ENCODE data around the gene KL.

KL gene

DNA sequence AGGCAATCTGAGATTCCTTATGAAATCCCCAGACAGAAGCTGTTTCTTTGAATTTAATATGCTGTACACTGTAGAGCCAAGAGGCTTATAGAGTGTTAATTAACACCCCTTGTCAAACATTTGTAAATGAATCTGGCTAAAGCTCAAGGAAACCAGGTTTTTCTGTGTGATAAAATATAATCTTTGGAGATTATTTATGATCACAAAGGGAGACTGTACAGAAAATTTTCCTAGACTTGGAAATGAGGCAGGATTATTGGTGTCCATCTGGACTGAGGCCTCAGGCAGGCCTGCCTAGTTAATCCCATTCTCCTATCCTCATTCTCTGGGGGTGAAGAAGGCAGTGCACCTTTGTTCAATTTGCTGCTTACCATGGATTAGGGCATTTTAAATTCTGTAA, 17.8 kb downstream of the KL start:
- intact Hi-C loops (cut with micrococcal nuclease), result no loop called here
- H3K4me1 Mint-ChIP-seq (ENCODE audit: low read depth), result peaks cover 32% of the 10 kb centered on the region
- H3K27me3 Mint-ChIP-seq, result no peaks in the 10 kb centered on the region
- H3K27ac Mint-ChIP-seq, result no peak overlapping the region
- H3K36me3 Mint-ChIP-seq (ENCODE audit: low read depth), result no peaks in the 10 kb centered on the region
- H3K9me3 Mint-ChIP-seq, result no peaks in the 10 kb centered on the region
- no peak overlapping the region for H3K4me3 Mint-ChIP-seq

DNA sequence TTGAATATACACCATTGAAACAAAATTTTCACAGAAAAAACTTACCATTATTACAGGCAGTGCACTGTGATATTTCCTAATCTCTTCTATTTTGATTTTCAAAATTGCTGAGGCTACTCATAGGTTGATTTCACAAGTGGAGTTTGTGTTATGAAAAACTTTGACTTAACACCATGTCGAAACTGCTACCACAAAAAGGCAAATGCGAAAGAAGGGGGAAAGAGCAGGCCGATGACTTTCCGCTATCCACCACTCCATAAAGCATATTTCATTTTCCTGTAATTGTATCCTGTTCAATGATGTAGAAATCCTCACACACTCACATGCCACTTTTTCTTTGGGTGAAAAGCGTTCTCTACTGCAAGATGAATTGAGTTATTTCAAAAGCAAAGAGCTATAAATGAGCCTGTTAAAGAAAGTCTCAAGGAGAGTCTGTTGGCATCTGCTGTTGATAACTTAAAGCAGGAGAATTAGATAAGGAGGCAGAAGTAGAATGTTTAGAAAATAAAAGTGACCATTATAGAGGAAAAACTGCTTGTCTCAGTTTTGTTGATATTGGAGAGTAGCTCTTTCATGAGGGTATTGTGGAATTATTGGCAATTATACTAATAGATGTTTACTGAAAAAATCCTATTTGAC, 18.8 kb downstream of the KL start:
- Mint-ChIP-seq H3K4me1 (ENCODE audit: low read depth) (peaks cover 39% of the 10 kb centered on the region), H3K27ac (no peak overlapping the region), H3K9me3 (no peaks in the 10 kb centered on the region), H3K27me3 (no peaks in the 10 kb centered on the region), H3K4me3 (no peak overlapping the region), H3K36me3 (ENCODE audit: low read depth) (no peaks in the 10 kb centered on the region)
- intact Hi-C loops (cut with micrococcal nuclease), result no loop called here

DNA sequence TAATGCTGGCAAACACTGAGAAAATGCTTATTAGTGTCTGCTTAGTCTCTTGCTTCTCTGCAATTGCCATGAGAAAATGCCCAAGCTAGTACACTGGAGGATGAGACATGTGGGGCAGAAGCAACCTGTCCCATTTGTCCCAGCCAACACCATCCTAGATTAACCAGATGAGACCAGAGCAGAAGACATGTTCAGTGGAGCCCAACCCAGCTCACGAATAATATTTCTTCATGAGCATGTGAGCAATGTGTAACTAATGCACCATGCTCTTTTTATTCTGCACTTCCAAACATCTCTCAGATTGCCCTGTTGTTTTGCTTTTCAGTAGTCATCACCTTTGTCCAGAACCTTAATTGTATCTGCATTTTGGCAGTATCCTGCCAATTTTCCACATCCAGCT, 21.4 kb downstream of the KL start:
- H3K4me3 Mint-ChIP-seq, result no peak overlapping the region
- H3K36me3 Mint-ChIP-seq (ENCODE audit: low read depth), result no peaks in the 10 kb centered on the region
- no peak overlapping the region for H3K27ac Mint-ChIP-seq
- H3K27me3 Mint-ChIP-seq, result no peaks in the 10 kb centered on the region
- H3K9me3 Mint-ChIP-seq, result no peaks in the 10 kb centered on the region
- intact Hi-C loops (cut with micrococcal nuclease), result no loop called here
- H3K4me1 Mint-ChIP-seq (ENCODE audit: low read depth), result peaks cover 30% of the 10 kb centered on the region

DNA sequence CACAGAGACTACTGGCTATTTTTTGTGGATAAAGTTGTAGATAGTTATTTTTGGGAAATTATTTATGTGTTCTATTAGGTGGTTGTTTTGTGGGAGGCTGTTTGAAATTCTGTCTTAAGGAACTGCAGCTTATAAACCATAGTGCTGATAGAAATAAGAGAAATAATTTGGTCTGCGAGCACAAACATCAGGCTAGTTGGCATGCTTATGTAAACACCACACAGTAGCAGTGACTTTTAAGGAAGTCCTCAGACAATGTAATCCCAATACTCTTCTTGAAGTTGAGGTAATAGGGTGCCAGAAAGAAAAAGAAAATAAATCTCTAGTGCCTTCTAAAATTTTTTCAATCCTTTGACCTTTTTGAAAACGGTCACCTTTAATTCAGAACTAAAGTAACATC, 23.9 kb downstream of the KL start:
- Mint-ChIP-seq H3K4me1 (ENCODE audit: low read depth) (peaks cover 15% of the 10 kb centered on the region), H3K9me3 (no peaks in the 10 kb centered on the region), H3K36me3 (ENCODE audit: low read depth) (no peaks in the 10 kb centered on the region), H3K27ac (no peak overlapping the region), H3K27me3 (peaks cover 2% of the 10 kb centered on the region), H3K4me3 (no peak overlapping the region)
- intact Hi-C loops (cut with micrococcal nuclease), result no loop called here

DNA sequence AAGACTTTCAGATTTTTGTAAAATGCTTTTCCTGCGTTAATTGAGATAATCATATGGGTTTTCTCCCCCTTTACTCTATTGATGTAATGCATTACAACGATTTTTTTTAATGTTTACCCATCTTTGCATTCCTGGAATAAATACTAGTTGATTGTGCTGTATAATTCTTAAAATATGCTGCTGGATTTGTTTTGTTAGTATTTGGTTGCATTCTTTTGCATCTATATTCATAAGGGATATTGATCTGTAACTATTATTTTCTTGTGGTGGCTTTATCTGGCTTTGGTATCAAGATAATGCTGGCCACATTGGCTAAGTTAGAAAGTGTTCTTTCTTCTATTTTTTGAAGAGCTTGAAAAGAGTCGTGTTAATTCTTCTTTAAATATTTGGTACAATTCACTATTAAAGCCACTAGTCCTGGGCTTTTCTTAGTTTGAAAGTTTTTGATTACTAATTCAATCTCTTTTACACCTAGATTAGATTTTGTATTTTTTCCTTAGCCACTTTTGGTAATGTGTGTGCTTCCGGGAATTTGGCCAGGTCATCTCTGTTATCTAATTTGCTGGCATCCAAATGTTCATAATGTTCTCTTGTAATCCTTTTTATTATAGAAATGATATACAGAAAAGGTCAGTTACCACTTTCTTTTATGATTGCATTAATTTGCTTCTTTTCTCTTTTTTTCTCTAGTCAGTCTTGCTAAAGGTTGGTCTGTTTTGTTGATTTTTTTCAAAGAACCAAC, 29.8 kb downstream of the KL start:
- Mint-ChIP-seq H3K27ac (no peak overlapping the region), H3K36me3 (ENCODE audit: low read depth) (no peaks in the 10 kb centered on the region), H3K4me1 (ENCODE audit: low read depth) (no peaks in the 10 kb centered on the region), H3K4me3 (no peak overlapping the region), H3K9me3 (no peaks in the 10 kb centered on the region), H3K27me3 (peaks cover 4% of the 10 kb centered on the region)
- intact Hi-C loops (cut with micrococcal nuclease), result no loop called here

DNA sequence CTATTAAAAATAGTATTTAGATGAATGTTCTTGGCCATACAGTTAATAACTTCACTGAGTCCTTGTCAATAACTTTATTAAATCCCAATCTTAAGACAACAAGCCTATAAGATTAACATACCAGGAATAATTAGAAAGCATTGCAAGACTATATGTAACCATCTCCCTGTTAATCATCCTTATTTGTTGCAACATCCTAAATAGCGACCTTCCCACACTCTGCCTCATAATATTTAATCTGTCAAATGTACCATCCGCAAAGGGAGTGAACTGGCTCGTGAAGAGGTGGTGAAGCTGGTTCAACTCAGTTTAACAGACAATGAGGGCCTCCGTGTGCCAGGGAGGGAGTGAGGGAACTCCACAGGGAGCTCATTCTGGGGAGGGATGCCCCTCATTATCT, 33.9 kb downstream of the KL start:
- H3K4me1 Mint-ChIP-seq (ENCODE audit: low read depth), result no peaks in the 10 kb centered on the region
- peaks cover 2% of the 10 kb centered on the region for H3K27me3 Mint-ChIP-seq
- H3K9me3 Mint-ChIP-seq, result no peaks in the 10 kb centered on the region
- intact Hi-C loops (cut with micrococcal nuclease), result no loop called here
- H3K36me3 Mint-ChIP-seq (ENCODE audit: low read depth), result no peaks in the 10 kb centered on the region
- no peak overlapping the region for H3K4me3 Mint-ChIP-seq
- no peak overlapping the region for H3K27ac Mint-ChIP-seq

DNA sequence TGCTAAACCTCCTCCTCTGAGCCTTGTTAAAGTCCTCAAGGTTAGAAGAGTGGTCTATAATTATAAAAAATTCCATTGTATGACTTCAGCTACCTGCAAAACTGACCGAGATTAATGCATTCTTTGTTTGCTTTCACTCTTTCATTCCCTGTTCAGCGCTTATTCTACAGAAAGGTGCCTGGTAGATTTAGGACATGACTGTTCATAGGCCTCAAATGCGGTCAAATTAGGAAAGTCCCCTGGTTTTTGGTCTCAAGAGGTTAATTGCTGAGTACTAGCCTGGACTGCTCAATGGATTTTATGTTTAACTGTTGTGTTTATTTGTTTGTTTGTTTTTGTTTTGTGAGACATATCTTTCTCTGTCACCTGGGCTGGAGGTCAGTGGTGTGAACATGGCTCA, 35.4 kb downstream of the KL start:
- H3K27ac Mint-ChIP-seq, result no peak overlapping the region
- no peak overlapping the region for H3K4me3 Mint-ChIP-seq
- H3K36me3 Mint-ChIP-seq (ENCODE audit: low read depth), result no peaks in the 10 kb centered on the region
- peaks cover under 1% of the 10 kb centered on the region for H3K4me1 Mint-ChIP-seq (ENCODE audit: low read depth)
- peaks cover 1% of the 10 kb centered on the region for H3K27me3 Mint-ChIP-seq
- intact Hi-C loops (cut with micrococcal nuclease), result no loop called here
- no peaks in the 10 kb centered on the region for H3K9me3 Mint-ChIP-seq

DNA sequence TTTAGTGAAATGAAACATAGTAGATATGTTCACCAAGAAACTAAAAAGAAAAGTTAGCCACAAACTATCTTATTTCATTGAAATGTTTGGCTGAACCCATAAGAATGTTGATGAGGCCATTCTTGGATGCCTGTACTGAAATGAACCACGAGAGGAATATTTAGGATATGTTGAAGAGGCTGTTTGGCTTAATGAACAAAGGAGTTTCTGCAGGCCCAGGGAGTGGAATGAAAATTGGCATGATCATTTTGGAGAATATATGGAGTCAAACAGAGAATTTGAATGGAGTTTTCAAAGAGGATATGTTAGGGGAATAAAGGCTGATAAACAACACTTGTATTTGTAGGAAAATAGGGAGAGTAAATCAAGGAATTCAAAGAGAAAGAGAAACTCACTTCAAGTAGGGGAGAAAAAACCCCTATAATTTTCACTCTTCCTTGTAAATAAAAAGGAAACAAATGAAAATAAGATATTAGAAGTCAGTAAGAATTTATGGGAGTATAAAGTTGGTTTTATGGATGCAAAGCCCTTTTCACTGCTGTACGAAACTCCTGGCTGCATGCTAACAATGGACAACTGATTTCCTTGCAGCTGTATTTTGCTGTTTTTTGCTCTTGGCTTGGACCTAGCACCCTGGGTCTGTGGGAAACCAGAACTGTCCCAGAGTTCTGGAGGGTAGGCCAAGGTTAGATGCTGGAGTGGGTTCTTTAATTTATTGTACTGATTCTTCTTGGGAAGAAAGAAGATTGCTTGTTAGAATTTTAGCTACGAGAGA, 36.5 kb downstream of the KL start:
- no peaks in the 10 kb centered on the region for H3K9me3 Mint-ChIP-seq
- intact Hi-C loops (cut with micrococcal nuclease), result no loop called here
- H3K4me3 Mint-ChIP-seq, result no peak overlapping the region
- peaks cover 11% of the 10 kb centered on the region for H3K4me1 Mint-ChIP-seq (ENCODE audit: low read depth)
- peaks cover 1% of the 10 kb centered on the region for H3K27me3 Mint-ChIP-seq
- H3K36me3 Mint-ChIP-seq (ENCODE audit: low read depth), result no peaks in the 10 kb centered on the region
- no peak overlapping the region for H3K27ac Mint-ChIP-seq

DNA sequence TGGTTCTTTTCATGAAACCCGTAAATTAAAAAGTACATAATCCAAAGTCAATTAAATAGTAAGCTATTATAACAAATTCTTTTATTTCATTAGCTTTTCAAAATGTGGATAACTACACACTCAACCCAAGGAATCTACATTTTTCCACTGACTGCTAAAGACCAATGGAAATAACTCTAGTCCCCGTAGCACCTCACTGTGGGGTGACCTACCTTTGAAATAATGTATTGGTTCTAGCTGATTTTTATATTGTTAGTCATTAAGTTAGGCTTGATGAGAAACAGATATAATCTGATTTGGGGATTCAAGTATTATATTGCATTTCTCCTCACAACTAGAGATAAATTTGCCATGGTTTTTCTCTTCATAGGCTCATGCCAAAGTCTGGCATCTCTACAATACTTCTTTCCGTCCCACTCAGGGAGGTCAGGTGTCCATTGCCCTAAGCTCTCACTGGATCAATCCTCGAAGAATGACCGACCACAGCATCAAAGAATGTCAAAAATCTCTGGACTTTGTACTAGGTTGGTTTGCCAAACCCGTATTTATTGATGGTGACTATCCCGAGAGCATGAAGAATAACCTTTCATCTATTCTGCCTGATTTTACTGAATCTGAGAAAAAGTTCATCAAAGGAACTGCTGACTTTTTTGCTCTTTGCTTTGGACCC, 37.3 kb downstream of the KL start:
- H3K36me3 Mint-ChIP-seq (ENCODE audit: low read depth), result no peaks in the 10 kb centered on the region
- no peaks in the 10 kb centered on the region for H3K9me3 Mint-ChIP-seq
- H3K27me3 Mint-ChIP-seq, result peaks cover 1% of the 10 kb centered on the region
- intact Hi-C loops (cut with micrococcal nuclease), result no loop called here
- H3K4me1 Mint-ChIP-seq (ENCODE audit: low read depth), result peaks cover 18% of the 10 kb centered on the region
- no peak overlapping the region for H3K4me3 Mint-ChIP-seq
- H3K27ac Mint-ChIP-seq, result no peak overlapping the region

DNA sequence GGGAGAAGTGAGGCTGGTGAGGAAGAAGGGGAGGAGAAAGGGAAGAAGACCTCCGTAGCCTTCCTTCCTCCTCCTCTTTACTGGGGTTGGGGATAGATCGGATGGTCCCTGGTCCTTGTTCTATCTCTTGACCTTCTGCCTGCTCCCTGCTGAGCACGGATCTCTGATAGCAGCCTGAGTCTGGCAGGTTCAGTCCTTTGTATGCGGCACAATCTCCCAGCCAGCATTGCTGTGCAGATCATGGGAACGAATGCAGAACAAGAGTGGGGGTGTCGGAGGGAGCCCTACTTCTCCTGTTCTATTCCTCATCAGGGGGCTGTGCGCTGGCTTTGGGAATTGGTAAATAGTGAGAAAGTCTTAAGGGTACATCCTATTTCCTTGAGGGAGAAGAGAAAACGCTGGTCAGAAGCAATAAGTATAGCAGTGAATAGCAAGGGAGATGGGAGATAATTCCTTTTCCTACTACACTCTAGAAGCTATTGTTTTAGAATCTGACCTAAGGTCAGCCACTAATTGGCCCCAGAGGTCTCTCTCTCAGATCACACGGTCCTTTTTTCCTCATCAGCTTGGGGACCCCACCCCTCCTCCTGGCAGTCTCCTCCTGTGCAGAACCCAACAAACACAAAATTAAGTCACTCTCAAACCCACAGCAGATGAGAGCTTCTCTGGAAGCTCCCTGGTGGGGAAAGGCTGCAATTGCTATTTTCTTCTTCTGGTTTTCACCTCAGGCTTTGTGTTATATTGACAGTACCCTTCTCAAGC, 41.0 kb downstream of the KL start:
- peaks cover 32% of the 10 kb centered on the region for H3K4me1 Mint-ChIP-seq (ENCODE audit: low read depth)
- intact Hi-C loops (cut with micrococcal nuclease), result no loop called here
- no peaks in the 10 kb centered on the region for H3K9me3 Mint-ChIP-seq
- H3K4me3 Mint-ChIP-seq, result no peak overlapping the region
- H3K27me3 Mint-ChIP-seq, result peaks cover 1% of the 10 kb centered on the region
- H3K27ac Mint-ChIP-seq, result peak overlapping the region; percentile 77
- no peaks in the 10 kb centered on the region for H3K36me3 Mint-ChIP-seq (ENCODE audit: low read depth)

DNA sequence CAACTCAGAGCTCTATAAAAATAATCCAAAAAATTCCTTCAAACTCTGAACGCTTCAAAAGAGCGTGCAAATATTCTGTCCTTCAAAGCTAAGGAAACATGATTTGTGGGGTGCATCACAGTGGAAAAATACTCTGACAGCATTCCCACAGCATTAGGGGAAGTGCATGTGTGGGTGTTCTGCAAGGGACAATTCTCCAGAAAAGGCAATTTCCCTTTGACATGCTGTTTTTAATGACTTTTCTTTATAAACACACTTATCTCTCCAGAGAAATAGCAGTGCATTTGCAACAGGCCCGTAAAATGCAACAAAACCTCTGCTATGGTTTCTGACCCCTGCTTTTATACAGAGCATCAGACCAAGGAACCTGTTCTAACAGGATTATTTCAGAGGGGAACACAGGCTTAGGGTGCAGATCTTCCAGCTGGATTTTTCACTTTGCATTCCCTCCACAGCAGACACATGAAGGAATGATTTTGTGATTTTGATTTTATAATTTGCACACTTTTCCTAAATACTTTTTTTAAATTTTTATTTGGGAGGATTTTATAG, 42.6 kb downstream of the KL start:
- Mint-ChIP-seq H3K4me3 (peak overlapping the region; percentile 13), H3K36me3 (ENCODE audit: low read depth) (no peaks in the 10 kb centered on the region), H3K27ac (peak overlapping the region; percentile 75), H3K9me3 (no peaks in the 10 kb centered on the region), H3K27me3 (peaks cover 1% of the 10 kb centered on the region), H3K4me1 (ENCODE audit: low read depth) (peaks cover 32% of the 10 kb centered on the region)
- intact Hi-C loops (cut with micrococcal nuclease), result no loop called here

DNA sequence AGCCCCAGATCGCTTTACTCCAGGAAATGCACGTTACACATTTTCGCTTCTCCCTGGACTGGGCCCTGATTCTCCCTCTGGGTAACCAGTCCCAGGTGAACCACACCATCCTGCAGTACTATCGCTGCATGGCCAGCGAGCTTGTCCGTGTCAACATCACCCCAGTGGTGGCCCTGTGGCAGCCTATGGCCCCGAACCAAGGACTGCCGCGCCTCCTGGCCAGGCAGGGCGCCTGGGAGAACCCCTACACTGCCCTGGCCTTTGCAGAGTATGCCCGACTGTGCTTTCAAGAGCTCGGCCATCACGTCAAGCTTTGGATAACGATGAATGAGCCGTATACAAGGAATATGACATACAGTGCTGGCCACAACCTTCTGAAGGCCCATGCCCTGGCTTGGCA, 44.6 kb downstream of the KL start:
- no peaks in the 10 kb centered on the region for H3K36me3 Mint-ChIP-seq (ENCODE audit: low read depth)
- intact Hi-C loops (cut with micrococcal nuclease), result no loop called here
- H3K27ac Mint-ChIP-seq, result peak overlapping the region; percentile 53
- H3K9me3 Mint-ChIP-seq, result no peaks in the 10 kb centered on the region
- H3K27me3 Mint-ChIP-seq, result peaks cover 1% of the 10 kb centered on the region
- peaks cover 32% of the 10 kb centered on the region for H3K4me1 Mint-ChIP-seq (ENCODE audit: low read depth)
- no peak overlapping the region for H3K4me3 Mint-ChIP-seq

DNA sequence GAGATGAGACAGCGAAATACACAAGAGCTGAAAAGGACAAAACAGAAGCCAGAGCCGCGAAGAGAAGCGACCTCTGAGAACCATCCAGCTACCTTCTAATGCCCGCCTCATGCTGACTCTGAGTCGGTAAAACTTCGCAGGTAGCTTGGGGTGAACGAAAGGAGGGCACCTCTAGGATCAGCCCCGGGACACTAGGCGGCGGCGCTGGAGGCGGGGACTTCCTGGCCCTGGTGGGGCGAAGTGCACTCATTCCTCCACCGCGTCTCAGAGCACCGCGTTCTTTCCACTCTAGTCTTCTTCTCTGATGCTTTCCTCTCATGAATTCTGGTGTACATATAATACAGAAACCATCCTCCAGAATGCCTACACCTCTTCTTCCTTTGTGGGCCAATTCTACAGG, 50.1 kb downstream of the KL start:
- intact Hi-C loops (cut with micrococcal nuclease), result no loop called here
- peaks cover 7% of the 10 kb centered on the region for H3K9me3 Mint-ChIP-seq
- H3K36me3 Mint-ChIP-seq (ENCODE audit: low read depth), result no peaks in the 10 kb centered on the region
- no peaks in the 10 kb centered on the region for H3K27me3 Mint-ChIP-seq
- no peaks in the 10 kb centered on the region for H3K4me1 Mint-ChIP-seq (ENCODE audit: low read depth)
- H3K27ac Mint-ChIP-seq, result no peak overlapping the region
- no peak overlapping the region for H3K4me3 Mint-ChIP-seq

Data from dendritic cell treated with granulocyte-macrophage colony-stimulating factor and Interleukin-4, amounts not matched to agents 40 ng/mL and 50 ng/mL, for 4 days (primary cell).